Astrocyte (in vitro differentiated cells and primary cell): ENCODE data around the gene SLC7A10.

ENCODE experiments used
- EZH2 ChIP-seq: IDR thresholded peaks from 2 replicates; pipeline ENCODE4 v1.6.1; 2012; ENCODE audit warnings: mild to moderate bottlenecking, low read length, inconsistent platforms; ENCODE audit not compliant: insufficient read depth
- TF ChIP-seq, protein P1 (sequence below): IDR thresholded peaks from 2 replicates; pipeline ENCODE4 v1.5.1; 2011; ENCODE audit warnings: low read depth, mild to moderate bottlenecking, inconsistent platforms, low read length, moderate library complexity; ENCODE audit not compliant: insufficient read depth

- TF ChIP-seq, protein P1, sequence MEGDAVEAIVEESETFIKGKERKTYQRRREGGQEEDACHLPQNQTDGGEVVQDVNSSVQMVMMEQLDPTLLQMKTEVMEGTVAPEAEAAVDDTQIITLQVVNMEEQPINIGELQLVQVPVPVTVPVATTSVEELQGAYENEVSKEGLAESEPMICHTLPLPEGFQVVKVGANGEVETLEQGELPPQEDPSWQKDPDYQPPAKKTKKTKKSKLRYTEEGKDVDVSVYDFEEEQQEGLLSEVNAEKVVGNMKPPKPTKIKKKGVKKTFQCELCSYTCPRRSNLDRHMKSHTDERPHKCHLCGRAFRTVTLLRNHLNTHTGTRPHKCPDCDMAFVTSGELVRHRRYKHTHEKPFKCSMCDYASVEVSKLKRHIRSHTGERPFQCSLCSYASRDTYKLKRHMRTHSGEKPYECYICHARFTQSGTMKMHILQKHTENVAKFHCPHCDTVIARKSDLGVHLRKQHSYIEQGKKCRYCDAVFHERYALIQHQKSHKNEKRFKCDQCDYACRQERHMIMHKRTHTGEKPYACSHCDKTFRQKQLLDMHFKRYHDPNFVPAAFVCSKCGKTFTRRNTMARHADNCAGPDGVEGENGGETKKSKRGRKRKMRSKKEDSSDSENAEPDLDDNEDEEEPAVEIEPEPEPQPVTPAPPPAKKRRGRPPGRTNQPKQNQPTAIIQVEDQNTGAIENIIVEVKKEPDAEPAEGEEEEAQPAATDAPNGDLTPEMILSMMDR = no peak
- no peak for TF ChIP-seq EZH2
Measured at GRCh38 chr19:33234092-33234491, 8.4 kb upstream of the SLC7A10 start.
